ENCODE results near the gene CBS.
"Not testable (repeated sequence)": the region's sequence is repeated elsewhere in the genome, so short reads cannot be mapped to it uniquely, and the experiment has no call there.

DNA sequence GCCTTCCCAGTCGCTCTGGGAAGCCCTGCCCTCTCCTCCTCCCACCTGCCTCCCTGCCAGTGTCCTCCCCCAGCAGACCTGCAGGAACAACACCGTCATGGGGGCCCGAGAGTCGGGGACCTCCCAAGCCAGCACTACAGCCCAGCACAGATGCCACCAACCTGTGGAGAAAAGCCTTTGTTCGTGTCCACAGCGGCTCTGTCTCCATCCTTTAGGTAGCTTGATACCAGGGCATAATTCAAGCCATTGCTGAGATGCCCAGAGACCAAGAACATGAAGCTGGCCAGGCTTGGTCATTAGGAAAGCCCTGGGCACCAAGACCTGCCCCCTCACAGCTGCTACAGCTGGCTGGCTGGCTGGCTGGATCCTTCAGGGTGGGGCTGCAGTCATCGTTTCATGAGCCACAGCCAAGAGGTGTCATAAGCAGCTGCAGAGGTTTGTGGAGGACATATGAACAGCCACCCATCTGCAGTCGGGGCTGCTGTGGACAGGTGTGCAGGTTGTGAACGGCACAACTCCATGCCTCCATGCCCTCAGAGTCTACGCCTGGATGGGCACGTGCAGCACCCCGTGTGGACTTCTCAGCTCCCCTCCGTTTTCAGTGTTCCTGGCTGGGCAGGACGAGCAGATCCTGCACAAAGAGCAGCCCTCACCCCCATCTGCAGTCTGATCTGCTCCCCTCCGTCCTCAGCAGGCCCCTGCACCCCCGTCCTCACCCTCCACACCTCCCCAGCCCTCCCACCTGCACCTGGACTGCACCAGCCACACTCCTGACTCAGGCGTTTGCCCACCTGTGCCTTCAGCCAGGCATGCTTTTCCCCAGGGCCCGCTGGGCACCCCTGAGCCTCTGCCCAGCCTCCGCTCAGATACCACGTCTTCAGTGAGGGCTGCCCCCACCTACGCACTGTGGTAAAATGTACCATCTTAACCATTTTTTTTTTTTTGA lies 29.5 kb downstream of the CBS start:
- TF ChIP-seq POLR2A (IDR thresholded peaks at IDR 0.05), result not testable (repeated sequence)
- TF ChIP-seq, protein P1, sequence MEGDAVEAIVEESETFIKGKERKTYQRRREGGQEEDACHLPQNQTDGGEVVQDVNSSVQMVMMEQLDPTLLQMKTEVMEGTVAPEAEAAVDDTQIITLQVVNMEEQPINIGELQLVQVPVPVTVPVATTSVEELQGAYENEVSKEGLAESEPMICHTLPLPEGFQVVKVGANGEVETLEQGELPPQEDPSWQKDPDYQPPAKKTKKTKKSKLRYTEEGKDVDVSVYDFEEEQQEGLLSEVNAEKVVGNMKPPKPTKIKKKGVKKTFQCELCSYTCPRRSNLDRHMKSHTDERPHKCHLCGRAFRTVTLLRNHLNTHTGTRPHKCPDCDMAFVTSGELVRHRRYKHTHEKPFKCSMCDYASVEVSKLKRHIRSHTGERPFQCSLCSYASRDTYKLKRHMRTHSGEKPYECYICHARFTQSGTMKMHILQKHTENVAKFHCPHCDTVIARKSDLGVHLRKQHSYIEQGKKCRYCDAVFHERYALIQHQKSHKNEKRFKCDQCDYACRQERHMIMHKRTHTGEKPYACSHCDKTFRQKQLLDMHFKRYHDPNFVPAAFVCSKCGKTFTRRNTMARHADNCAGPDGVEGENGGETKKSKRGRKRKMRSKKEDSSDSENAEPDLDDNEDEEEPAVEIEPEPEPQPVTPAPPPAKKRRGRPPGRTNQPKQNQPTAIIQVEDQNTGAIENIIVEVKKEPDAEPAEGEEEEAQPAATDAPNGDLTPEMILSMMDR (IDR thresholded peaks at IDR 0.05), result not testable (repeated sequence)

Measured in testis (tissue), 2 donors.